ENCODE measurements around the gene ATP6V0A1.
"Not testable (repeated sequence)": the region's sequence is repeated elsewhere in the genome, so short reads cannot be mapped to it uniquely, and the experiment has no call there.

ATP6V0A1 gene

GRCh38 chr17:42543190-42544079 lies 84.8 kb downstream of the ATP6V0A1 start:
- no peak for DNase-seq

GRCh38 chr17:42544874-42545283 lies 86.2 kb downstream of the ATP6V0A1 start:
- no peak for DNase-seq

GRCh38 chr17:42545755-42546505 lies 87.3 kb downstream of the ATP6V0A1 start:
- DNase-seq = not testable (repeated sequence)

- no peak for DNase-seq
Observed at GRCh38 chr17:42547001-42547461, 88.4 kb downstream of the ATP6V0A1 start.

GRCh38 chr17:42547698-42548069 lies 89.0 kb downstream of the ATP6V0A1 start:
- no peak for DNase-seq

- peak; percentile 75 for DNase-seq
Observed at GRCh38 chr17:42548070-42548837, 89.6 kb downstream of the ATP6V0A1 start.

- DNase-seq = no peak
Observed at GRCh38 chr17:42548993-42549755, 90.5 kb downstream of the ATP6V0A1 start.

- DNase-seq = not testable (repeated sequence)
Observed at GRCh38 chr17:42552736-42553135, 94.1 kb downstream of the ATP6V0A1 start, which contains the start of gene HSD17B1. Gene HSD17B1, plus strand, starts transcription at chr17:42552923. Its CDS starts 11 bp downstream, at chr17:42552934.

GRCh38 chr17:42553161-42553818 lies 94.6 kb downstream of the ATP6V0A1 start:
- no peak for DNase-seq

GRCh38 chr17:42553866-42554249 lies 95.2 kb downstream of the ATP6V0A1 start:
- peak; percentile 16 for DNase-seq

GRCh38 chr17:42554250-42555121 lies 95.8 kb downstream of the ATP6V0A1 start:
- peak; percentile 66 for DNase-seq

- DNase-seq = no peak
Observed at GRCh38 chr17:42555122-42555622, 96.5 kb downstream of the ATP6V0A1 start.

- DNase-seq = not testable (repeated sequence)
Observed at GRCh38 chr17:42555961-42556617, 97.4 kb downstream of the ATP6V0A1 start.

GRCh38 chr17:42559075-42559474 lies 100.4 kb downstream of the ATP6V0A1 start:
- no peak for DNase-seq

- DNase-seq = no peak
Observed at GRCh38 chr17:42560246-42560645, 101.6 kb downstream of the ATP6V0A1 start.

GRCh38 chr17:42561897-42562387 lies 103.3 kb downstream of the ATP6V0A1 start, which contains the start of gene COASY:
Gene COASY, plus strand, starts transcription at chr17:42562148. Its CDS starts 475 bp downstream, at chr17:42562623.
- DNase-seq = peak; percentile 90

GRCh38 chr17:42562388-42563142 lies 103.9 kb downstream of the ATP6V0A1 start:
- no peak for DNase-seq

- no peak for DNase-seq
Observed at GRCh38 chr17:42563143-42563509, 104.4 kb downstream of the ATP6V0A1 start.

GRCh38 chr17:42563543-42563942 lies 104.9 kb downstream of the ATP6V0A1 start:
- DNase-seq = no peak
